Spleen (tissue), 11 donors: ENCODE results near the gene PPP1R9A. TPM values are rescaled to one million over a fixed set of nuclear protein-coding genes. Genes with fewer than 3 reads are reported as not detected.

Source experiments
- DNase-seq: peaks from one replicate; pipeline ENCODE4 v3.0.0-alpha.2; 2020
- H3K27ac ChIP-seq, 8 donors: fragments of 200-600 bp; sonication (generic) in 7 of 8; 1 replicate in 4 of 8; 2 replicates in 4 of 8; pipeline versions ENCODE4 v1.5.0 to v1.8.0; 2016 to 2021; ENCODE audit warnings: inconsistent platforms in 4 of 8, mild to moderate bottlenecking in 4 of 8, moderate library complexity in 1 of 8
- H3K27me3 ChIP-seq, 7 donors: fragments of 200-600 bp; sonication (generic) in 6 of 7; replicated peaks in 1 of 7; 1 replicate in 4 of 7; 2 replicates in 3 of 7; pipeline versions ENCODE4 v1.5.0 to v1.8.0; 2016 to 2021; ENCODE audit warnings: inconsistent platforms in 3 of 7, mild to moderate bottlenecking in 1 of 7
- H3K36me3 ChIP-seq, 6 donors: fragments of 200-600 bp; sonication (generic) in 5 of 6; 1 replicate in 4 of 6; 2 replicates in 2 of 6; pipeline versions ENCODE4 v1.5.0 to v1.8.0; 2016 to 2021; ENCODE audit warnings: inconsistent platforms in 2 of 6
- H3K4me1 ChIP-seq, 6 donors: fragments of 200-600 bp; sonication (generic) in 5 of 6; 1 replicate in 3 of 6; 2 replicates in 3 of 6; pipeline versions ENCODE4 v1.5.0 to v1.8.0; 2016 to 2021; ENCODE audit warnings: inconsistent platforms in 3 of 6
- H3K4me3 ChIP-seq, 8 donors: fragments of 200-600 bp; sonication (generic) in 7 of 8; 1 replicate in 4 of 8; 2 replicates in 4 of 8; pipeline versions ENCODE4 v1.5.0 to v1.8.0; 2016 to 2021; ENCODE audit warnings: inconsistent platforms in 4 of 8, mild to moderate bottlenecking in 4 of 8, moderate library complexity in 2 of 8
- H3K9me3 ChIP-seq, 8 donors: fragments of 200-600 bp; sonication (generic) in 7 of 8; 1 replicate in 4 of 8; 2 replicates in 4 of 8; pipeline versions ENCODE4 v1.5.0 to v1.8.0; 2016 to 2021; ENCODE audit warnings: inconsistent platforms in 4 of 8
- CTCF ChIP-seq, 11 experiments: fragments of 200-600 bp in 7 of 11; fragments of 450-650 bp in 4 of 11; sonication (generic) in 4 of 11; IDR thresholded peaks in 8 of 11; conservative IDR thresholded peaks in 3 of 11; 1 replicate in 7 of 11; 2 replicates in 4 of 11; pipeline versions ENCODE4 v1.4.0 to v1.8.0; 2016 to 2021; ENCODE audit warnings: antibody characterized with exemption in 11 of 11, inconsistent platforms in 4 of 11, mild to moderate bottlenecking in 1 of 11
- POLR2A ChIP-seq, 3 donors: fragments of 450-650 bp; IDR thresholded peaks; one replicate each; pipeline ENCODE4 v1.5.1; 2017; ENCODE audit warnings: antibody characterized with exemption in 3 of 3, mild to moderate bottlenecking in 1 of 3
- POLR2AphosphoS5 ChIP-seq, 3 donors: sonication (generic); formaldehyde crosslinking; IDR thresholded peaks; one replicate each; pipeline ENCODE4 v1.5.1; 2017; ENCODE audit warnings: antibody characterized with exemption in 3 of 3
- WGBS, 5 donors: extraction: QIAGEN DNeasy Blood & Tissue Kit in 3 of 5; methylation state at CpG; one replicate each; pipeline versions ENCODE4 v1.1.5 to v1.1.7; 2013 to 2018; 5-methylcytosine and 5-hydroxymethylcytosine counted together
- intact Hi-C: fragments of 100-400 bp; cut with DNase I; formaldehyde crosslinking; loops from one replicate; pipeline ENCODE4 v1.15.0; 2023; ENCODE audit warnings: low total_unique reads
- polyA plus RNA-seq, 3 donors: library from polyadenylated mRNA; stranded (reverse); fragments of 200-250 nt; gene quantifications; one replicate each; pipeline ENCODE4 v1.2.1, GENCODE V29; 2013
- total RNA-seq, 7 donors: library from RNA; depleted of rRNA in 3 of 7; stranded (reverse); fragments of >200 nt in 3 of 7; fragmentation: NEBNext Ultra II Directional in 4 of 7; extraction: Animal tissue kit (Norgen Biotek cat#: 25700) in 4 of 7; gene quantifications; one replicate each; pipeline versions ENCODE4 v1.1.0 to v1.2.1, GENCODE V29; 2016 to 2021
- donor health status: healthy with polysubstance abuse.
- donor health status: DM: no; HTN: no; CAD: no; lungs with moderate emphysema.
- donor health status: DM: no; HTN: no; CAD: no.
- donor health status: Bipolar disorder and iron deficiency.
- donor health status: healthy.
- donor health status: DM: no; HTN: no; CAD: no.
- donor health status: DM: yes; HTN: yes; CAD: no.

Gene PPP1R9A
- total and polyA plus RNA-seq, 10 donors = 0.52 to 24.1 (median 10.9) TPM

DNA sequence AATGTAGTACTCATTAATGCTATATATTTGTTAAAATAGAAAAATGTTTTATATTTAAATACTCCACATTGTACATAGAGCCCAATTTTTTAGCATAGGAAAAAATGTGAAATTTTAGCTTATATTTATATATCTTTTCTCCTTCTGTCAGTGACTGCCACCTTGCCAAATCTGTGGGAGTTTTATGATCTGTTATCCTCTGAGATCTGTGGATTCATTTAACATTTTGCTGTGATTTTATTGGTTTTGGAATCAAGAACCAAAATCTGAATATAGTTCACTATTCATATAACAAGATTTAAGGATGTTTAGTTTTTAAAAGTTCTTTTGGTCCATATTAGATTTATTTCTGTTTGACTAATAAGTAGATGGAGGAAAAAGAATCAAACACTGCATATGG is 127.9 kb downstream of the PPP1R9A start:
- DNase-seq = no peak
- Histone ChIP-seq H3K27ac (no peak overlapping the region), H3K4me3 (no peak overlapping the region), H3K27me3 (no peaks in the 10 kb centered on the region), H3K9me3 (no peaks in the 10 kb centered on the region), H3K36me3 (no peaks in the 10 kb centered on the region), H3K4me1 (no peaks in the 10 kb centered on the region)
- intact Hi-C loops = no loop called here
- TF ChIP-seq POLR2A (IDR thresholded peaks at IDR 0.05) (no peak), POLR2AphosphoS5 (IDR thresholded peaks at IDR 0.05) (no peak), CTCF (IDR thresholded peaks at IDR 0.05 in 8 of 11, conservative IDR thresholded peaks at IDR 0.05 in 3 of 11) (no peak)

DNA sequence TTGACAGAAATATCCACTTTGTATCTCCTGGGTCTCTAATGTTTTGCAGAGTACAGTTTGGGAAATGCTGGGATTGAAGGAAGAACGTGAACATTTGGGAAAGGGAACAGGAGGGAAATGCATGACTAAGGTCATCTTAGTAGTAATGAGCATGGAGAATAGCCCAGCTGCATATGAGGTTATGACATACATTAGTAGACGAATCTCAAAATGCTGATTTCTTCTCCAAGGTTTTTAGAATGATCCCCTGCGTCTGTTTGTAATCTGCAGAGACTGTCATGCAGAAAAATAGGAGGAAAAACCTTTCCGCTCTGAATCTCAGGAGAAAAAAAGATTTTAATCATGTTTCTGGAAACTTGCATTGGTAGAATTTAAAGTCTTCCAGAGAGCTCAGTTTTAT is 133.6 kb downstream of the PPP1R9A start:
- 60 to 72% (median 70%) methylated on average over 4 of the region's 4 CpGs for WGBS, 5 donors
- no peak overlapping the region for H3K27ac ChIP-seq
- TF ChIP-seq CTCF (IDR thresholded peaks at IDR 0.05 in 8 of 11, conservative IDR thresholded peaks at IDR 0.05 in 3 of 11) = no peak
- TF ChIP-seq POLR2A (IDR thresholded peaks at IDR 0.05) = no peak
- TF ChIP-seq POLR2AphosphoS5 (IDR thresholded peaks at IDR 0.05) = no peak
- no peak overlapping the region for H3K4me3 ChIP-seq
- intact Hi-C loops = no loop called here
- no peaks in the 10 kb centered on the region for H3K9me3 ChIP-seq
- no peak for DNase-seq
- no peaks in the 10 kb centered on the region for H3K36me3 ChIP-seq
- no peaks in the 10 kb centered on the region for H3K27me3 ChIP-seq
- no peaks in the 10 kb centered on the region for H3K4me1 ChIP-seq

DNA sequence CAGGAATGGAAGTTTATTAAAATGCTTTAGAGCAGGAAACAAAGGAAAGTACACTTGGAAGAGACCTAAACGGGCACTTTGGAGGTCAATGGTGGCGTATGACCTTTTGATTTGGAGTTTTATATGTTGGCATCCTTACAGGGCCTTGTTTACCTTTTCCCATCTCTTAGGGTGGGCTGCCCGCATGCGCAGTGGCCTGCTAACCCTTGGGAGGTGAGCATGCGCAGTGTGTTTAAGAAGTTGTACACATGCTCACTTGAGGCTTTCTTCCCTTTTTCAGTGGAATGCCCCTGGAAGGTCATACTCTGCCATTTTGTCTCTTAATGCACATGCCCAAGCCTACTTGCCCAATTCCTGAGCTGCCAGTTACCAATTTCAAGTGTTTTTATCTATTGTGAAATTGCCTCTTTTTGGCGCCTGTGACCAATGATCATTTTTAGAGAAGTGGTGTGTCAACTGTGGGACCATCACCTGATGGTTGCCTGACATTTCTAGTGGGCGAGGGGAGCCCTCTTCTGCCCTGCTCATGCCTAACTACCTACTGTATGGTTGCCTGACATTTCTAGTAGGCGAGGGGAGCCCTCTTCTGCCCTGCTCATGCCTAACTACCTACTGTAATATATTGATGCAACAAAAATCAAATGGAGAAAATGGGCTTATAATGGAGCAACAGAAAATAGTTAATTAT is 138.0 kb downstream of the PPP1R9A start:
- no peak for TF ChIP-seq POLR2A (IDR thresholded peaks at IDR 0.05)
- TF ChIP-seq CTCF (IDR thresholded peaks at IDR 0.05 in 8 of 11, conservative IDR thresholded peaks at IDR 0.05 in 3 of 11) = no peak
- TF ChIP-seq POLR2AphosphoS5 (IDR thresholded peaks at IDR 0.05) = no peak
- Histone ChIP-seq H3K9me3 (no peaks in the 10 kb centered on the region), H3K27ac (no peak overlapping the region), H3K4me1 (no peaks in the 10 kb centered on the region), H3K27me3 (no peaks in the 10 kb centered on the region), H3K4me3 (no peak overlapping the region), H3K36me3 (no peaks in the 10 kb centered on the region)
- DNase-seq = no peak
- intact Hi-C loops = no loop called here
- WGBS, 5 donors = 70 to 84% (median 74%) methylated on average over 8 of the region's 8 CpGs

- Histone ChIP-seq H3K27ac (no peak overlapping the region), H3K36me3 (no peaks in the 10 kb centered on the region), H3K9me3 (no peaks in the 10 kb centered on the region), H3K27me3 (no peaks in the 10 kb centered on the region), H3K4me1 (no peaks in the 10 kb centered on the region), H3K4me3 (no peak overlapping the region)
- TF ChIP-seq POLR2A (IDR thresholded peaks at IDR 0.05) = no peak
- TF ChIP-seq POLR2AphosphoS5 (IDR thresholded peaks at IDR 0.05) = no peak
- no peak for TF ChIP-seq CTCF (IDR thresholded peaks at IDR 0.05 in 8 of 11, conservative IDR thresholded peaks at IDR 0.05 in 3 of 11)
- intact Hi-C loops = no loop called here
- 72 to 82% (median 76%) methylated on average over 7 of the region's 7 CpGs for WGBS, 5 donors
- DNase-seq = no peak
Observed at GRCh38 chr7:95046494-95047240, 139.3 kb downstream of the PPP1R9A start.
